HG02884 (cell line): Measurements from ENCODE around the gene CDH13.

Experiments used
- ATAC-seq: cut with Tn5 transposase; IDR thresholded peaks from one replicate; pipeline ENCODE4 v1.9.1; 2021; ENCODE audit warnings: mild to moderate bottlenecking, moderate library complexity; ENCODE audit not compliant: unreplicated experiment

The CDH13 gene

DNA sequence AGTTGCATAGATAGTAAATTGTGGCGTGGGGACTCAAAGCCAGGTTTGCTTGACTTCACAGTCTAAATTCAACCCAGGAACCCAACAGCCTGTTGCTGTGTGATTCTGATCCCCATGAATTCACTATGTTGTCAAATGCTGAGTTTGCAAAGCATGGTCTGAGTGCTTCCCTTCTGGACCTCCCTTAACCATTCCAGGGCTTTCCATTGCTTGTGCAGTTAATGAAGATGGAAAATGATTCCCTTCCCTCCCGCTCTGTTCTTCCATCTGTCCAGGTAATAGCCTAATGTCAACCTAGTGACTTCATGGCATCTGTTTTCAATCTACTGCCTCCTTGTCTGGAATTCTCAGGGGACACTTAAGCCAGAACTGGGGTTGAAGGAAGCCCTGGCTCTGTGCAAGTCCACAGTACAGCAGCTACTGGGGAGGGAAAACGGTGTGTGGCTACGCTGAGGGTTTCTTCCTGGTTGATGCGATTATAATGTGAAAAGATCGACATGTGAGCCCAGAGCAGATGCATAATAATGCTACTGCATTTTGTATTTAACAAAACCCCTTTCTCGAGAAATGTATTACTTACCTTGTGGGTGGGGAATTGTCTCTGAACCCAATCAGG is 206.7 kb downstream of the CDH13 start:
- ATAC-seq: no peak

DNA sequence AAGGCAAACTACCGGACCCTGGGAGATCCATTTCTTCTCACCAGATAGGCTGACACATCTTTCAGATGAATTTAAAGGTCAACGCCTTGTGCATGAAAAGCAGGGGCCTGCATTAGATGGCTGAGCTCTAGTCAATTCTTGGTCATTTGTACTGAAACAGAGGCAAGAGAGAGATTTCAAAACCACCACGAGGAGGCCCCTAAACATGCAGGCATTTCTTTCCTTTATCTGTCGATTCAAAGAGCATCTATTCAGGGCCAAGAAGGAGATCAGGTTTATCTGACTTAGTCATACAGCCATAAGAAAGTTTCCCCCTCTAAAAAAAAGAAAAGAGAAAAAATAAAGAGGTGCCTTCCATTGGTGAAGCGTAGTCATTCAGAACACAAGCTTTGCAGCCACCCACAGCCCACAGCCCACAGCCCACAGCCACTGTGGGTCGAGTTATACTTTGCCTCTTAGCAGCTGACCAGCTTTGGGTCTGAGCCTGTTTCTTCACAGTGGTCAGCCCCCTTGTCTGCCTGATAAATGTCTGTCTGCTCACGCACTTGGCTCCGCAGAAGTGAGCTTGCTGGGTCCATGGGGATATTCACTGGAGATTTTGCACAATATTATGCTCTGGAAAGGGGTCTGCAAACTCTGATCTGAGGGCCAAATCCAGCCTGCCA is 207.5 kb downstream of the CDH13 start:
- no peak for ATAC-seq

DNA sequence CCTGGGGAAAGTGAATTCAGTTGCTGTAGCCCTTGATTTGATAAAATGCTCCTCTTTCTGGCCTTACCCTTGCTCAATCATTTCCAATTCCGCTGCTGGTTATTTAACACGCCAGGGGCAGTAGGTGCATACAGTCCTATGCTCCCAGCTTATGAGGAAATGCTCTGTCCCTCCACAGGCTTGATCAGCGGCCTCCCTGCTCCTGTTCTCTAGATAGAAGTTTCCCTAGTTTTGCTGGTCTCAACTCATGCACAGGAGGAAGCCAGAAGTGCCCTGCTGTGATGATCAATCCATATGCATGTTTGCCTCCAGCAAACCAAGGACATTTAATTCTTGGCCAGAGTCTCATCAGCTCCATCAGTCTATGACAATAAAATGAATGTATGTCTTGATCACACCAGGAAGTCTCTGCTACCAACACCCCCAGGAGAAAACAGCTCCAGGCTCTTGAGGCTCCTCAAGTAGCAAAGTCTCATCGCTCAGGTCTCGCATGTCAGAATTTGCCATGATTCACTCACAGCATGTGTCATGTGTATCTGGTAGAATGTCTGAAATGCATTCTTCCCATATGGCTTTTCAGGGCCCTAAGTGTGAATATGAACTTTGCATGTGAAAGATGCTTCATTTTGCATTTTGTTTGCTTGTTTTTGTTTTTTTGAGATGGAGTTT is 208.9 kb downstream of the CDH13 start:
- no peak for ATAC-seq

DNA sequence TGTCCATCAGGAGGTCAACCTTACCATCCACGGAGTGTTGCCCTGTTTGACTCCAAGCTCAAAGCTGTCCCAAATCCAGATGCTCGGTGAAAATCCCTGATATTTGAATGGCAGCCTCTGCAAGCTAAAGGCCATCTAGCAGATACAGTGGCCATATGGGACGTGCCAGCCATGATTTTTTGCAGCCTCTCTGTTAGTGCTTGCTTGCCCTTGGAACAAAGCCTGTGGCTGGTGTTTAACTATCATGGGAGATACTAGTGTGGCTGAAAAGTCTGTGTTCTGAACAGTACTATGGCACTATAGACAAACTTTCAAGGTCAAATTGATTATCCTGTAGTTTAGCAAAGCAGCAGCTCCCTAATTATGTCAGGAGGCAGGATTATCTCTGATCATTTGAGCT is 214.3 kb downstream of the CDH13 start:
- no peak for ATAC-seq

- ATAC-seq: no peak
These were observed 217.0 kb downstream of the CDH13 start for GRCh38 chr16:82843606-82844271.

DNA sequence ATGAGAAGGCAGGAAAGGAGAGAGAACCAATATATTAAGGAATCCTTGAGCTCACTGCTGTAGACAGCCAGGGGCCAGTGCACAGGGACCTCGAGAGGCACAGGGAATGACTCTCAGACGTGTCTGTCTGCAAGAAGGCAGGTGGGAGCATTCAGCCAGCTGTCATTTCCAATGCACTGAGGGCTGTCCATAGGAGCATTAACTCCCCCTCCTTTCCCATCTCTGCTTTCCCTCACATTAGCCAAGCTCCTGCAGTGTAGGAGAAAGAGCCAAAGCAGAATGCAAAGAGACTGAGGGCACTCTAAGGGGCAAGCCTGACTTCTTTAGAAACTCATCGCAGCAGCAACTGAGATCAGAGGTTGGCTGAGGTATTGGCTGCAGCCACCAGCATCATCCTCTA is 218.3 kb downstream of the CDH13 start:
- no peak for ATAC-seq

DNA sequence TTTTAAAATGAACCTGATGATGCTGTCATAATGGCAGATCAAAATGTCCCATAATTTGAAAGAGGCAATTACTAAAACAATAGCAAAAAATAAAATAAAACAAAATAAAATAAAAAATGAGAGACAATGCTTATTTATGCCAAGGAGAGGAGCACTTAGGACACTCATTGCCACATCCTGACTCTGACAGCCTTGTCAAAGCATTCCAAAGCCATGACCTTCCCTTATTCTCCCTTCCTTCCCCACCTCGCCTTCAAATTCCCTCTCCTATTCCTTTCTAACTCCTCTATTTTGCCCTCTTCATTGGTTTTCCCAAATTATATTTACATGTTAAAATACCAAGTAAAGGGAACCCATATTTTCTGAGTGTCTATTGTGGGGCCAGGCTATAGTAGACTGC is 220.0 kb downstream of the CDH13 start:
- ATAC-seq: no peak

DNA sequence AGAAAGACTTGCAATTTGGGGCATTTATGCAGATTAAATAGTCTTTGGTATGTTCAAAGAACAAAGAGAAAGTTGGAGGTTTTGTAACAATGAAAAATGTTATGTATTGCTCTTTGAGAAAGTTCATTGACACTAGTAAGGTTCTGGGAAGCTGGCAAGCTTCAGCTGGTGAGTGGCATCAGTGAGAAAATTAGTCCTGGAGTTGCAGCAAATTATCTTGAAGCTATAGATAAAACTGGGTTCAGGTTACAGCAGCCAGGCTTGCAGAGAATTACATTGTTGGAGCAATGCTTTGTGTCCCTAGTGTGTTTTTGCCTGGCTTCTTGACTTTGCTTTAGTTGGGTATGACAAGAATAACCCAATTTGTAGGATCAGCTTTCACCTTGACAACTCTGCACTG is 221.2 kb downstream of the CDH13 start:
- no peak for ATAC-seq

DNA sequence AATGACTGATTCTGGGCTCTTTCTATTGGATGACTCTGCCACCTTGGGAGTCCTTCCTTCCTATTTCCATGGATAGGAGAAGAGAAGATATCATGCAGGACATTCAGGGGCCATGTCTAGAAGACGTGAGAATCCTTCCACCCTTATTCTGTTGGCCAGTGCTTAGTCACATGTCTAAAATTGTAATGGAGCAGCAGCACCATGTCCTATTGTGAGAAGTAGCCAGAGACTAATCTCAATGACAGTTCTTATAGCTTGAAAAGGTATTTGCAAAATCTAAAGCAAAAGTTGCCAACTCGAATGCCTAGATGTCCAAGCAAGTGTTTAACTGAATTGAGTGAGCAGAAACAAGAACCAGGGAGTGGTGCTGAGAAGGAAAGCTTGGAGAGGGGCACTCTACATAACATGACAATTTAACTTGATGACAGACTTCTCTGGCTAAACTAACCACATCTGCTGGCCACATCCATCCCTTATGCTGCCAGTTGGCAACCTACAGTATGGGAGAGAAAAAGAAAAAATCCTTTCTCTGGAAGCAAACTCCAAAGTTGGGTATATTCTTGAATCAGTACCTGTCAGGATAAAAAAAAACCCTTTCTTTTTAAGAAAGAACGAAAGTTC is 225.7 kb downstream of the CDH13 start:
- ATAC-seq: no peak

GRCh38 chr16:82855471-82855870 is 228.7 kb downstream of the CDH13 start:
- no peak for ATAC-seq

GRCh38 chr16:82857693-82858365 is 231.1 kb downstream of the CDH13 start:
- no peak for ATAC-seq

- ATAC-seq: no peak
These were observed 232.9 kb downstream of the CDH13 start for GRCh38 chr16:82859662-82860061.

- ATAC-seq: no peak
These were observed 233.3 kb downstream of the CDH13 start for GRCh38 chr16:82860071-82860470.

DNA sequence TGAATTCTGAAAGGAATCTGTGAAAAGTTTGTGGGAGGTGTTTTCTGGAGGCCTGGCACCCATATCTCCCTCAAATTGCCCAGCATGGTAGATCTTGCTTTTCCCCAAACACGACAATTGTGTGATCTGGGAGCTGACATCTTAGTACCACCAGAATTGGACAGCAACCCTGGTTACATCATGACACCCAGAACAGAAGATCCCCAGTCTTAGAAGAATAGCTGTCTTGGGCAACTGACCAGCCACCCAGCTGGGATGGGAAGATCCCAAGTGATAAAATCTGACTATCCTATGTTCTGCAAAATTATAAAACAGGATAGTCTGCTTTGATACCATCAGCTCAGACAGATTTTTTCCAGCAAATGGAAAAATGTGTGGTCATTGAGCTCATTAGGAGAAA is 235.3 kb downstream of the CDH13 start:
- no peak for ATAC-seq

- no peak for ATAC-seq
These were observed 237.7 kb downstream of the CDH13 start for GRCh38 chr16:82864332-82865040.

DNA sequence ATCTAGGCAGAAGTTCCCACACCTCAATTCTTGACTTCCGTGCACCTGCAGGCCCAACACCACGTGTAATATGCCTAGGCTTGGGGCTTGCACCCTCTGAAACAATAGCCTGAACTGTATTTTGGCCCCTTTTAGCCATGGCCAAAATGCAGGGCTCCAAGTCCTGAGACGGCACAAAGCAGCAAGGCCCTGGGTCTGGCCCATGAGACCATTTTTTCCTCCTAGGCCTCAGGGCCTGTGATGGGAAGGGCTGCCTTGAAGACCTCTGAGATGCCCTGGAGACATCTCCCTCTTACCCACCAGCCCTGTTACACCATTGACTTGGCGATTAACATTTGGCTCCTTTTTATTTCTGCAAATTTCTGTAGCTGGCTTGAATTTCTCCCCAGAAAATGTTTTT is 238.6 kb downstream of the CDH13 start:
- no peak for ATAC-seq

GRCh38 chr16:82867485-82867884 is 240.7 kb downstream of the CDH13 start:
- ATAC-seq: no peak

DNA sequence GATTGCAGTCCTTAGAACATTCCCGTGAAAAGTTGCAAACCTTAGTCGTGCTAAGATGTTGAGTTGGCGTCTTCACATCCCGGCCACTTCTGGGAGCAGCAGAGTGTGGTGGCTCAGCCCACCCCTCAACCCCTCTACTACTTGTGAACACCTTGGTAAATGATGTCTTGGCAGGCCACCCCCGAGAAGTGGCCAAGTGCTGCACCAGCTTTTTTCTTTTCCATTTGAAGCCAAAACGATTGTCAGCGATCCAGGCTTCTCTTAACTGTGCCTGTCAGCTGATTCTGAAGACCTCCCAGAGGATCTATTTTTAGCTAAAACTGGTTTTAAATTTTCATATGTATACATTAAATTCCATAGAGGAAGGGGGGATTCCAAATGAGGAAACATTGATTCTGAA is 247.5 kb downstream of the CDH13 start:
- no peak for ATAC-seq

DNA sequence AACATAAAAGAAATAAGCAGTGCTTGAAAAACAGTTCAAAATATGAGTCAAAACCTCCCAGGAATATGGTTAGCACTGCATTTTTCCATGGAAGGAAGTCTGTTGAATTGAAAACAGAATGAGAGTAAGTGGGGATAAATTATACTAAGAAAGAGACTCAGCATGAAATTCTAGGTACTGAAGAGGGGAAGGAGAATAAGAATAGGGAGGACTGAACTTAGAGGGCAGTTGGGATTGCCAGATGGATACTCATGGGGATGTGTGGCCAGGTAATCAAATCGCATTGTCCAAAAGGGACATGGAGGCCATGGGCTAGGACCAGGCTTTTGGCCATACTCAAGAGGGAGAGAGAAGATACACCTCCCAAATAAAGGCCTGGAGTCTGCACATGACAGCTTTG is 247.9 kb downstream of the CDH13 start:
- no peak for ATAC-seq

GRCh38 chr16:82876951-82877350 is 250.2 kb downstream of the CDH13 start:
- ATAC-seq: no peak
